IPS-18a (cell line): ENCODE results near the gene SREBF2.

Experiments used
- H3K27ac ChIP-seq: one replicate; pipeline ENCODE4 v1.5.1; 2013; ENCODE audit warnings: low read length
- H3K27me3 ChIP-seq: one replicate; pipeline ENCODE4 v1.6.1; 2013; ENCODE audit warnings: mild to moderate bottlenecking, low read length; ENCODE audit not compliant: control insufficient read depth, insufficient read depth
- H3K36me3 ChIP-seq: one replicate; pipeline ENCODE4 v1.6.1; 2013; ENCODE audit warnings: low read depth, low read length; ENCODE audit not compliant: control insufficient read depth
- H3K4me1 ChIP-seq: one replicate; pipeline ENCODE4 v1.6.1; 2013; ENCODE audit warnings: low read depth, low read length; ENCODE audit not compliant: control insufficient read depth
- H3K4me3 ChIP-seq: one replicate; pipeline ENCODE4 v1.5.1; 2013; ENCODE audit warnings: low read length
- H3K9ac ChIP-seq: one replicate; pipeline ENCODE4 v1.6.1; 2013; ENCODE audit warnings: mild to moderate bottlenecking, low read length, moderate library complexity
- H3K9me3 ChIP-seq: one replicate; pipeline ENCODE4 v1.6.1; 2013; ENCODE audit warnings: low read depth, low read length; ENCODE audit not compliant: control insufficient read depth

SREBF2 gene

DNA sequence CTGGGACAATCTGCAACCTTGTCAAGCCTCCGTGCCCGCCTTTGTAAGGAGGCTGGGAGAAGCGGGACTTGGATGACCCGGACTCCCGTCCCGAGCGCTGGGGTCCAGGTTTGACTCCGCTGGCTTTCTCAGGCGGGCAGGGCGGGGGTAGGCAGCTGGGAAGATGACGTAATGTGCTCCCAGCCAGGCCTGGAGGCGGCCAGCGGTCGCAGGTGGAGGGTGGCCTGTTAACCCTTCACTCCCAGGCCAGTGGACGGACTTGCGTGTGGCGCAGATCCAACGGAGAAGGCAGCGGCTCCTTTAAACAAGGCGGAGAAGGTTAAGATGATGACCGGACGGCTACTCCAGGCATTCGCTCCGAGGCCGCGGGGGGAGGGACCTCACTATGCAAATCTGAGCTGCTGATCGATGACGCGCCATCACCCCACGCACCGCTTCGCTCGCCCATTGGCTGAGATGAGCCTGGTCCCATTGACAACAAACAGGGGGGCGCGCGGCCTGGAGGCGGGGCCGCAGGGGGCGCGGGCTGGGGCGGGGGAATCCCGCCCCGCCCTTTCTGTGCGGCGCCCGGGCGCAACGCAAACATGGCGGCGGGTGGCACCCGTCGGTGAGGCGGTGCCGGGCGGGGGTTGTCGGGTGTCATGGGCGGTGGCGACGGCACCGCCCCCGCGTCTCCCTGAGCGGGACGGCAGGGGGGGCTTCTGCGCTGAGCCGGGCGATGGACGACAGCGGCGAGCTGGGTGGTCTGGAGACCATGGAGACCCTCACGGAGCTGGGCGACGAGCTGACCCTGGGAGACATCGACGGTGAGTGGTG lies at the start of gene SREBF2:
Gene SREBF2, plus strand, starts transcription at position 553 of the 816 bp plus-strand sequence. Its CDS starts 166 bp downstream, at position 719.
- Histone ChIP-seq H3K9ac (peak within 1 kb of the TSS; percentile 73), H3K36me3 (peaks cover 21% of the 10 kb centered on the region), H3K4me3 (peak within 1 kb of the TSS; percentile 88), H3K27ac (peak within 1 kb of the TSS; percentile 87), H3K27me3 (no peaks in the 10 kb centered on the region), H3K4me1 (peaks cover 23% of the 10 kb centered on the region), H3K9me3 (no peaks in the 10 kb centered on the region)

GRCh38 chr22:41787331-41787730 lies 45.6 kb upstream of the SREBF2 start:
- Histone ChIP-seq H3K9me3 (no peaks in the 10 kb centered on the region), H3K4me3 (no peak overlapping the region), H3K36me3 (no peaks in the 10 kb centered on the region), H3K4me1 (no peaks in the 10 kb centered on the region), H3K27me3 (no peaks in the 10 kb centered on the region), H3K27ac (no peak overlapping the region), H3K9ac (no peak overlapping the region)

- Histone ChIP-seq H3K36me3 (no peaks in the 10 kb centered on the region), H3K27me3 (no peaks in the 10 kb centered on the region), H3K4me1 (no peaks in the 10 kb centered on the region), H3K4me3 (no peak overlapping the region), H3K9me3 (no peaks in the 10 kb centered on the region), H3K27ac (no peak overlapping the region), H3K9ac (no peak overlapping the region)
Observed at GRCh38 chr22:41793871-41794270, 39.0 kb upstream of the SREBF2 start.

DNA sequence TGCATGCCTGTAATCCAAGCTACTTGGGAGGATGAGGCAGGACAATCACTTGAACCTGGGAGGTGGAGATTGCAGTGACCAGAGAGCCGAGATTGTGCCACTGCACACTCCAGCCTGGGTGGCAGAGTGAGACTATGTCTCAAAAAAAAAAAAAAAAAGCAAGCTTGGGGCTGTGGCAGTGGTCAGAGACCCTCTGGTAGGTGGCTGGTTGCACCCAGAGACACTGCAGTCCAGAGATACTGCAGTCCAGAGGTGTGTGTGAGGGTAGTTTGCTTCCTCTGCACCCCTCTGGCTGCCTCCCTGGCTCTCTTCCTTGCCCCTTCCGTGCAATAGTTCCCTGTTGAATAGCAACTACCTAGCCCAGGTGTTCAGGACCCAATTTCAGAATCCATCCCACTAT lies 34.2 kb upstream of the SREBF2 start:
- no peak overlapping the region for H3K27ac ChIP-seq
- no peak overlapping the region for H3K4me3 ChIP-seq
- H3K36me3 ChIP-seq = no peaks in the 10 kb centered on the region
- no peaks in the 10 kb centered on the region for H3K9me3 ChIP-seq
- H3K27me3 ChIP-seq = no peaks in the 10 kb centered on the region
- peaks cover 22% of the 10 kb centered on the region for H3K4me1 ChIP-seq
- H3K9ac ChIP-seq = no peak overlapping the region

DNA sequence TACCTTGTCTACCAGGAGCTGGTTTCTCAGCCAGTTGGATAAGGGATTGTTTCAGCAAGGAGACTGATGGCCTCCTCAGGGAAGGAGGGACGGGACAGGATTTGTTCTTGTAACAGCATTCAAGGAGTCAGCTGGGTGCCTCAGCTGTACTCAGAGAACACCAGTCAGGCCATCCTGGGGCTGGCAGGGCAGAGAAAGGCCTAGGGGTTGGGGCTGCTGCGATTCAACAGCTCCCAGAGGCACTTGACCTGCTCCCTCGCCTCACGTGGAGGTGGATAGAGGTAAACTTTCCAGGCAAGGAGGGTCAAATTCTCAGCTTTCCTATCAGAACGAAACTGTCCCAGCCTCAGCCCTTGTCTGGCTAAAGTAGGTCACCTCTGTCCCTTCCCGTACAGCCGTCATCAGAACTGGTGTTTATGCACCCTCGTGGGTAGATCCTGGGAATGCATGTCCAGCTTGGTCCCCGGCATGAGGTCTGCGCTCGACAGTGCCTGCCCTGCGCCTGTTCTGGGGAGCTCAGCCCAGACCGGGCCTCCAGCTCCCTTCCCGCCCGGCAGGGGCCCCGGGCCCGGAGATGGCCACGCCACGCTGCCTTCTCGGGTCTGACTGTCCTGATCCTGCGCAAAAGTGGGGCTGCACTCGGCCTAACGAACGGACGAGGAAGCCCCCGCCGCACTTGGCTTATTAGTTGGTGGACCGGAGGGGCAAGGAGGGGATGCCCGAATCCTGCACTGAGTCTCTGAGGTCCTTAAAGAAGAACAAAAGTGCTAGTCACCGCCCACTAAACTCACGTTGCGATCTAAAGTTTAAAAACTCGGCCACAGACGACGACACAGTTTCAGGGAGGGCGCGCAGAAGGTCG lies 33.2 kb upstream of the SREBF2 start:
- H3K4me3 ChIP-seq = peak overlapping the region; percentile 76
- H3K9me3 ChIP-seq = no peaks in the 10 kb centered on the region
- H3K27me3 ChIP-seq = no peaks in the 10 kb centered on the region
- peak overlapping the region; percentile 78 for H3K9ac ChIP-seq
- peak overlapping the region; percentile 19 for H3K27ac ChIP-seq
- H3K36me3 ChIP-seq = no peaks in the 10 kb centered on the region
- peaks cover 22% of the 10 kb centered on the region for H3K4me1 ChIP-seq

GRCh38 chr22:41800348-41801146 lies 32.4 kb upstream of the SREBF2 start, which contains the start of gene CCDC134:
Gene CCDC134, plus strand, starts transcription at chr22:41800679. Its CDS starts 8,212 bp downstream, at chr22:41808891.
- peaks cover 22% of the 10 kb centered on the region for H3K4me1 ChIP-seq
- H3K27ac ChIP-seq = peak within 1 kb of the TSS; percentile 46
- no peaks in the 10 kb centered on the region for H3K9me3 ChIP-seq
- H3K27me3 ChIP-seq = no peaks in the 10 kb centered on the region
- peak within 1 kb of the TSS; percentile 78 for H3K9ac ChIP-seq
- peak within 1 kb of the TSS; percentile 76 for H3K4me3 ChIP-seq
- no peaks in the 10 kb centered on the region for H3K36me3 ChIP-seq

GRCh38 chr22:41801147-41801819 lies 31.6 kb upstream of the SREBF2 start:
- H3K4me3 ChIP-seq = peak overlapping the region; percentile 76
- H3K27me3 ChIP-seq = no peaks in the 10 kb centered on the region
- H3K4me1 ChIP-seq = peaks cover 22% of the 10 kb centered on the region
- H3K36me3 ChIP-seq = no peaks in the 10 kb centered on the region
- no peak overlapping the region for H3K27ac ChIP-seq
- H3K9ac ChIP-seq = peak overlapping the region; percentile 78
- no peaks in the 10 kb centered on the region for H3K9me3 ChIP-seq

GRCh38 chr22:41801886-41802285 lies 31.0 kb upstream of the SREBF2 start:
- H3K27ac ChIP-seq = no peak overlapping the region
- H3K4me1 ChIP-seq = peaks cover 22% of the 10 kb centered on the region
- H3K27me3 ChIP-seq = no peaks in the 10 kb centered on the region
- H3K9ac ChIP-seq = peak overlapping the region; percentile 18
- peak overlapping the region; percentile 76 for H3K4me3 ChIP-seq
- no peaks in the 10 kb centered on the region for H3K36me3 ChIP-seq
- no peaks in the 10 kb centered on the region for H3K9me3 ChIP-seq

- H3K4me3 ChIP-seq = no peak overlapping the region
- H3K36me3 ChIP-seq = peaks cover 4% of the 10 kb centered on the region
- H3K27ac ChIP-seq = no peak overlapping the region
- no peaks in the 10 kb centered on the region for H3K27me3 ChIP-seq
- no peak overlapping the region for H3K9ac ChIP-seq
- H3K4me1 ChIP-seq = peaks cover 10% of the 10 kb centered on the region
- H3K9me3 ChIP-seq = no peaks in the 10 kb centered on the region
Observed at GRCh38 chr22:41805639-41806038, 27.3 kb upstream of the SREBF2 start.

DNA sequence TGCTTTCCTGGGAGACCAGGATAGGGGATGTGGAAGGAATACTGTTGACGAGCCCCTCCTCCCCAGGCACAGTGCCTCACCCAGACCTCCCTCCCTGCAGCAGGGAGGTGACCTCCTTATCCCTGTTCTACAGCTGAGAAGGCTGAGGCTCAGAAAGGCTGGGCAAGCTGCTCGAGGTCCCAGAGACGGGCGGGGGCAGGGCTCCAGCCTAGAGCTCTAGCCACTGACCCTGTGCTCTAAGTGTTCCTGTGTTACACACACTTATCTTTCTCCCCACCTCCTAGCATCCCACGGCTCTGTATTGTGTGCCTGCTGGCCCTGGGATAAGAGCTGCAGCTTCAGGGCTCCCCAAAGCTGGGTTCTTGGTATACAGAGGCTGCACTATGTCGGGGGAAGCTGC lies 24.5 kb upstream of the SREBF2 start:
- Histone ChIP-seq H3K9me3 (no peaks in the 10 kb centered on the region), H3K36me3 (peaks cover 9% of the 10 kb centered on the region), H3K27me3 (no peaks in the 10 kb centered on the region), H3K9ac (no peak overlapping the region), H3K4me1 (no peaks in the 10 kb centered on the region), H3K4me3 (no peak overlapping the region), H3K27ac (no peak overlapping the region)
